GM19463 (cell line): ENCODE results near the gene PGA5.

Experiments used
- ATAC-seq: cut with Tn5 transposase; IDR thresholded peaks from one replicate; pipeline ENCODE4 v1.9.1; 2021; ENCODE audit warnings: mild to moderate bottlenecking, moderate library complexity; ENCODE audit not compliant: unreplicated experiment

PGA5 gene

DNA sequence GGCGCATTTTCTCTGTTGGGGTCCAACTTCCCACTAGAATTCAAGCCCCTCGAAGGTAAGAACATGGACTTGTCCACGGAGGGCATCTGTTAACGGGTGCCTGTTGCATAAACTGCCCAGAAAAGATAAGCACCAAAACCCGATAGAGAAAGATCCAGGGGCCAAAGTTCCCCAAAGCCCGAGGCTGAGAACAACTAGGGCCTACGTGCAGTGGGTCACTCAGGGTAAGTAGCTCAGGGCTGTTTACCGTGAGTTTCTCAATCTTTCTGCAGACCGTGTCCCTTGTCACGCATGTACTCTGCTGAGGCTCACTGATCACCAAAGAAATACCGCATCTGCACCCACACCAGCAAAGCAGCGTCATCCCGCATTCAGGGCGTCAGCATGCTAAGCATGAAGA lies 24.4 kb downstream of the PGA5 start:
- no peak for ATAC-seq

DNA sequence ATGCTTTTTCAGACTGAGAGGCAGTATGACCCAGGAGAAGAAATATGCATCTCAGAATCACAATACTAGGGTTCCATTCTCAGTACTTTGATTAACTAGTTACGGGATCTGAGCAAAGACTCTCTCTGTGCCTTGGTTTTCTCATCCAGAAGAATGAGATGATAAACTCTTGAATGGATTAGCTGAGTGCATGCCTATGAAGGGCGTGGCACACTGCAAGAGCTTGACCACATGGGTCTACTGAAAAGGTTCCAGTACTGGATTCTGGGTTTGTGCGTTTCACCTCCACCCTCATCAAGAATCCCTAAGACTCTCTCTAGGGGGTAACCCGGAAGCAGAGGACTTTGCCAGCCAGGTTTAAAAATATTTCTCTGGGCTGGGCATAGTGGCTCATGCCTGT lies 25.6 kb downstream of the PGA5 start:
- ATAC-seq = no peak

DNA sequence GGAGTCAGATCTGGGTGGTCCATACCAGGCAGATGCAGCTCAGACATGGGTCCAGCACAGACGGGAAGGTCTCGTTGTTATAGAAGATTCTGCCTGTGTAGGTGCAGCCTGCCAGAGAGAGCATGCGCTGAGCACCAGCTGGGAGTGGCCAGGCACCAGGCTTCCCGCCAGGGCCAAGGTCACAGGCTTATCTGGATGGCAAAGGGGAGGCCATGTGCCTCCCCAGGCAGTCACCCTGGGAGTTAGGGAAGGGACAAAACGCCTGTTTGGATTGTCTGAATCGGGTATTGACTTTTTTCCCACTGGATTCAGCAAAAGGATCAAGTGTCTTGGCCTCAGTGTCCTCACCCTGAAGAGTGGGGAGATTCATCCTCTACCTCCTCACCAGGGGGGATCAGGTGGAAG lies 26.5 kb downstream of the PGA5 start:
- ATAC-seq = no peak

DNA sequence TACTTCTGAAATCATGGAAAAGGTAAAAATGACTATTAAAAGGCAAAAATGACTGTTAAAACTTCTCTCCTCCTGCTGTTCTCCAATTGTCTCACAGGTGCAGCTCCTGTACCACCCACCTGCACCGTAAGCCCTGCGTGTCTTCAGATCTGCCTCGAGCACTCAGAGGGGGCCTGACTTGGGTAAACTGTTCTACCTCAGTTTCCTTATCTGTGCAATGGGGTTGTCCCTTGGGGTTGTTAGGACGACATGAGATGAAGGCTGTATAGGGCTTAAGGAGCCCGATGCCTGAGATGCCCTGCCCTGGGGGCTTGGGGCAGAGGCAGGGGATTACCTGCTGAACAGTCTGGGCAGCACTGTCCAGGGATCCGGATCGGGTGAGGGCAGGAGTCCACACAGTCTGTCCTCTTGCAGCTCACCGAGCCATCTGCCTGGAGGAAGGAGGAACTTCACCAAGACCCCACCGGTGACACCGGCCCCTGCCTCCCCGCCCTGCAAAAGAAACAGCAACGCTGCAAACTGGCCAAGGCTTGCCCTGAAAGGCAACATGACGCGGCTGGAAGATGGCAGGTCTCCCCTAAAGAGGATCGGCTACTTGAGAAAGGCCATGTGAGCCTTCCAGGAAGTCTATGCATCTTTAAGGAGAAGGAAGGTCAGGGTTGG lies 27.7 kb downstream of the PGA5 start:
- no peak for ATAC-seq

DNA sequence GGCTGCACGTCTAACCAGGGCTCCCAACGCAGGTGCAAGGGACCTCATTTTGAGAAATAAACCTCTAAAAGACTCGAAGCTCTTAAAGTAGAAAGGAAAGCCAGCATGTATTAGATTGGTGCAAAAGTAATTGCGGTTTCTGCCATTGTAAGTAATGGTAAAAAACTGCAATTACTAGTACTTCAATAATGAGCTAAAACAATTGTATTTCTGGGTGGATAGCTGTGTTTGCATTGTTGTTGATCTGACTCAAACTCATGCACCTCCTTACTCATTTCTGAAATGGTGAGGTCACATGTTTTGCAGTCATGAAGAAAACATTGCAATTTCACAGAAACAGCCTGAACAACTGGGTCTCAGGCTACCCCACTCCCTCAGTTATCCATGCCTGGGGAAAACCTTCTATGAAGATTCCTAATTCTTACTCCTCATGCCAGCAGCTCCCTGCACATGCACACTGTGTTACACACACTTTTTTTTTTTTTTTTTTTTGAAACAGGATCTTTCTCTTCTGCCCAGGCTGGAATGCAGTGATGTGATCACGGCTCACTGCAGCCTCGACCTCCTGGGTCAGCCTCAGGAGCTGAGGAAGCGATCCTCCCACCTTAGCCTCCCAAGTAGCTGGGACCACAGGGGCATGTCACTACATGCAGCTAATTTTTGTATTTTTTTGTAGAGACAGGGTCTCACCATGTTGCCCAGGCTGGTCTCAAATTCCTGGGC lies 29.5 kb downstream of the PGA5 start:
- no peak for ATAC-seq

DNA sequence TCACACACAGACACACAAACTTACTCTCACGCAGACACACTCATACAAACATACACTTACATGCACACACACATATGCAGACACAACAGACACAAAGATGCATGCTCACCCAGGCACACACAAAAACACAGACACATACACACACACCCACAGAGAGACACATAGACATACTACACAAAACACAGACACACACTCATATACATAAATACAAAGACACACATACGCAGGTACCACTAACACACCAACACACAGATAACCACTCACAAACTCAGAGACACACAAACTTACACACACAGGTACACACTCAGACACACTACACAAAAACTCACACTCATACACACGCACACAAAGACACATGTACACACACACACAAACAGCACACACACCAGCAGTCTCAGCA lies 31.8 kb downstream of the PGA5 start:
- ATAC-seq = no peak

DNA sequence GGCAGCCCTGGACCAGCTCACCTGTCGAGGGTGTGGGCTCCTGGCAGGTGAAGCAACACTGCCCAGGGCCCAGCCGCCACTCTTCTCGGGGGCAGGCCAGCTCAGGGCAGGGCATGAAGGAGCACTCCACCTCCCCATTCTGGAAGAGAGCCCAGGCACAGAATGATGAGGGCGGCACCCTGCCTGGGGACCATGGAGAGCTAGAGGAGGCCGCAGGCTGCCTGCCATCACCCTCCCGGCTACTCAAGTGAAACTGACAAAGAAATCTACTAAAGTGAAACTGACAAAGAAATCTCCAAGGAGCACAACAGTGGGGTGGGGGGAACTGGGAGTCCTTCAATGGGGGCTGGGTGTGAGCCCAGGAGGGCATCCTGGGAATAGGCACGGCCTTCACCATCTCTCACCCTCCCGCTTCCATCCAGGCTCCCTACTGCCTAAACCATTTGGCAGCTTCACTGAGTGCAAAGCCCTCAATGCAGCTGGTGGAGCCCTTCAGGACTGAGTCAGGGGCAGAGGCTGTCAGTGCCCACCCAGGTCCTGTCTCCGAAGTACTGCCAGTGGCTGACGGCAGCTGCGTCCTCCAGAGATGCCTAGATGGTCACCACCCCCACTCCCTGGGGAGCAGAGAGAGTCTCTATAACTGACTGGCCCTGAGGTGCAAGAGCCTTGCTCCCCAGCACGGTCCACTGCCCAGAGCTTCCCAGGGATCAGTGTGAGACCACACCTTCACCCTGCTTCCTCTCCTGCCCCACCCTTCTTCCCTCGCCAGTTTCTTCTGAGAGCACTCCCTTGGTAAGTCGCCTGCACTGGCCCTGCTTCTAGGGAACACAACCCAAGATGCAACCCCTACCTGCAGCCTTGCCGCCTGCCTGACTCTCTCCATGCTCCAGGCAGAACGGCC lies 32.5 kb downstream of the PGA5 start:
- ATAC-seq = no peak

DNA sequence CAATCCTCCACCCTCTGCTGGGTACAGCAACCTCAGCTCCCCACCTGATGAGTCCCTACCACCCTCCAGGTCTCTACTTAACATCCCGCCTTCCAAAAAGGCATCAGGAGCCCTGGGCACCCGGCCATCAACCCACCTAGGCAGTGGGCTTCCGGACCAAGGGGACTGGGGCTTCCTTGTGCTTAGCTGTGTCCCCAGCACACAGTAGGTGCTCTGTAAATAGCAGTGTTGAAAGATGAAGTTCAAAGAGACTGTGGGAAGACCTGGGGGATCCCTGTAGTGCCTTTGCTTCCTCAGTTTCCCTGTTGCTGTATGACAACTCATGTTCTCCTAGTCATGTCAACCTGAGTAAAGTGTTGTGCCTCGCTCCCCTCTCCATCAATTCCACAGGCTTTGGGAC lies 33.1 kb downstream of the PGA5 start:
- no peak for ATAC-seq

DNA sequence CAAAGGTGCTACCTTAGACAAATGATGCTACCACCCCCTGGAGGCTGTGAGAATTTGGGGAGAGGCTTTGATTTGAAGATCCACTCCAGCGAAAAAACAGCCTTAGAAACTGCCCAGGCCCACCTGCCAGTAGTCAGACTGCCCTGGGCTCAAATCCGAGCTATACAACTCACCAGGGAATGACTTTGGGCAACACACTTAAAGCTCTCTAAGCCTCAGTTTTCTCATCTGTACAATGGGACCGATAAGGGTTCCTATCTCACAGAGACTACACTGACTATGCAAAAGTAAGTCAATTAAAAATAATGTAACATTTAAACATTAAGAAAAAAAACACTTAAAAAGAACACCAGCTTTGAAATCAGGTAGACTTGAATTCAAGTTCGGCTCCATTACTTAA lies 34.2 kb downstream of the PGA5 start:
- ATAC-seq = no peak

DNA sequence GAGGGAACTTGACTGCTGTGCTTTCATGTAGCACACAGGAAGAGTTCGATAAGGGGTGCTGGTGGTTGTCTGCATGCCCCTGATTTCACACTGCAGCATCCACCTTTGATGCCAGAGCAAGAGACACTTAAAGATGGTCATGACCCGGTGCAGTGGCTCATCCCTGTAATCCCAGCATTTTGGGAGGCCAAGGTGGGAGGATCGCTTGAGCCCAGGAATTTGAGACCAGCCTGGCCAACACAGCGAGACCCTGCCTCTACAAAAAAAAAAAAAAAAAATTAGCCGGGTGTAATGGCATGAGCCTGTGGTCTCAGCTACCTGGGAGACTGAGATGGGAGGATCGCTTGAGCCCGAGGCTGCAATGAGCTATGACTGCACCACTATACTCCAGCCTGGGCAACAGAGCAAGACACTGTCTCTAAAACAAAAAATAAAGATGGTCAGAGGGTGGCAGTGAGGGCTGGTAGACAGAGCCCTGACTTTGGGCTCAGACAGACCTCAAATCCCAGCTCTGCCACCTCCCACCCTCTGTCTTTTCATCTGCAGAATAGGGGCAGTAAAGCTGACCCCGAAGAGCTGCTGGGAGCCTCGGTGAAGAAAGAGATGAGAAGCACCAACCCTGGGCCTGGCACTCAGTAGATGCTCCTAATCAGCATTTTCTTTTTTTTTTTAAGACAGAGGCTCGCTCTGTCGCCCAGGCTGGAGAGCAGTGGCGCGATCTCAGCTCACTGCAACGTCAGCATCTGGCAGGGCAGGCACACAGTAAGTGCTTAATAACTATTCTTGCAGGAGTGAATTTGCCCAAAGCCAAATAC lies 36.4 kb downstream of the PGA5 start:
- ATAC-seq = no peak

DNA sequence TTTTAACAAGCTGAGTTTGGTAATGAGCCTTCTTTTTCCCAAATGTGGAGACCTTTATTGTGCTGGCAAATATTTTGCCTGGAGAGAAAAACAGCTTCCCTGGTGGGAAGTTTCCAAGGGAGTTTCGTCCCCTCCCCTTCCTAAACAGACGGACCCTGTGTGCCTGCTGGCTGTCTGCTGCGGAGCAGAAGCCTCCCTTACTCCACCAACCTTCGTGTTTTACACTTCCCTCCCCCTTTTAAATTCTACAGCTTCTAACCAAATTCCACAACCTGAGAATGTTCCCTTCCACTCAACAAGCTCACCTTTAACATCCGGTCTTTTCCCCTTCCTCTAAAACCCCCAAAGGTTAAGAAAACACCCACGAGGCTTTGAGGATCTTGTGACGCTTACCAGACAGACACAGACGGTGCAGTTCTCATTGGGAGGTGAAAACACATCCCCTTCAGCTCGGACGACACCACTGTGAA lies 37.1 kb downstream of the PGA5 start:
- ATAC-seq = no peak

DNA sequence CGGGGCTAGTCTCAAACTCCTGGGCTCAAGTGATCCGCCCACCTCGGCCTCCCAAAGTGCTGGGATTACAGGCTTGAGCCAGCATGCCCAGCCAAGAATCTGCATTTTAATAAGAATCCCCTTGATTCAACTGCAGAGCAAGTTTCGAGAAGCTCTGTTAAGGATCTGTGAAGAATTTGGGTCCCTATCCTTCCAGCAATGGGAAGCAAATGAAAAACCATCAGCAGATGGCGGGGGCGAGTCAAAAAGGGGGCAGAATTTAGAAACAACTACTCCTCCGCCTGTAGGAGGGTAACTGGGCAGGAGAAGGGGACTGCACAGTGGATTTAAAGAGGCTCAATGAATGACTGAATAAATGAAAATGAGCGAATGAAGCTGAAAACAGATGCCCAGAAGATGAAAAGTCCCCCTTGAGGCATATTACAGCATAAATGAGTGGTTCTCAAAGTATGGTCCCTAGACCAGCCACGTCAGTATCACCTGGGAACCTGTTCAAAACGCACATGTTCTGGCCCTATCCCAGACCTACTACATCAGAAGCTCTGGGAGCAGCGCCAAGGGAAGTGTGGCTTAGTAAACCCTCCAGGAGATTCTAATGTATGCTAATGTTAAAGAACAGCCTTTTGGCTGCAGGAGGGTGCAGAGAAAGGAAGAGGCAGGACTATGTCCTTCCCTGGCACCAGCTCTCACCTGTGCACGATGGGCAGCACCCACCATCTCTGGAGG lies 39.1 kb downstream of the PGA5 start:
- ATAC-seq = no peak

DNA sequence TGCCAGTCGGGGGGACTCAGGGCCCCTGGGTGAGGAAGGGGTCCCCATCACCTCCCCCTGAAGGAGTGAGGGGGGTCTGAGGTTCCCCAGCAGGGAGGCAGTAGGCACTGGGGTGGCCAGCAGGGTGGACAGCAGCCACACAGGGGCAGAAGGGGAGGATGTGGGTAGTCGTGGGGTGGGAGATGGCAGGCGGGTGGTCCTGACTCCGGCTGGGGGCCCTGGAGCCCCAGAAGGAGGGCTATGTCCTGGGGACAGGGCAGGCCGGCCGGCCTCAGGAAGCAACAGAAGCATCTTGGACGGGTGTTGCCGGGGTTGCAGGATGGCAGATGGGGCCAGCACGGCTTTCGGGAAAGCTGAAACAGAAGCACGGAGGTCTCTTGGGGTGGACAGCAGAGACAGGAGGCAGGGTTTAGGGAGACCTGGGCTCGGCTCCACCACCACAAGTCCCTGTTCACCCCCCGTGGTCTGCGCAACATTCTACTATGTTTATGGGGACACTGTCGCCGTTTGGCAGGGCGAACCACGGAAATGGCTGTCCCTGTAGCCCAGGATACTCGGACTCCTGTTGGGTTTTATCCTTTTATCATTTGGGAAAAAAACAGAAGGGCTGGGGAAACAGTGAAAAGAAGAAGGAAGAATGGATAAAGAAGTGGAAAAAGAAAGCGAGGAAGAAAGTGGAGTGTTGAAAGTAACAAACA lies 40.1 kb downstream of the PGA5 start:
- ATAC-seq = no peak

DNA sequence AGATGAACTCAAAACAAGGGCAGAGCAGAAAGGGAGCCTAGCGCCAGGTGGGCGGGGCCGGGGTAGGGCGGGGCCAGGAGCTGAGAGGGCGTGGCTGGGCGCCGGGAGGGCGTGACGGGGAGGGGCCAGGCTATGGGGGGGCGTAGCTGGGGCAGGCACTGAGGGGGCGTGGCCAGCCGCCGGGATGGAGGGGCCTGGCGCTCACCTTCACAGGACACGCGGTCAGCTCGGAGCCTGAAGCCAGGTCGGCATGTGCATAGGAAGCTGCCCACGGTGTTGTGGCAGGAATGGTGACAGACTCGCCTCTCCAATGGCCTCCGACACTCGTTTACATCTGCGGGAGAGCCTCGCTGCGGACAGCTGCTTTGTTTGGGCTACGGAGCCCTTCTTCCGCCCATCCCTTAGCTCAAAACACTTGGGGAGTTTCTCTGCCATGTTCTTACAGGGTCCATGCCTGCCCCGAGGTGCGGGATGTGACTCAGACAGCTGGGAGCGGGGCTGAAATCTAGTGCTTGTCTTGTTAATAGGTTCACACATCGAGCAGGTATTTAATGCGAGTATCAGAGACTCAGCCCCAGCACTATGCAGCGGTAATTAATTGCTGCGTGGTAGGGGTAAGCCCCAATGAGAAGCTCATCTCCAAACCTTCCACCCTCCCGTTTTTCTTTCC lies 40.7 kb downstream of the PGA5 start:
- no peak for ATAC-seq

DNA sequence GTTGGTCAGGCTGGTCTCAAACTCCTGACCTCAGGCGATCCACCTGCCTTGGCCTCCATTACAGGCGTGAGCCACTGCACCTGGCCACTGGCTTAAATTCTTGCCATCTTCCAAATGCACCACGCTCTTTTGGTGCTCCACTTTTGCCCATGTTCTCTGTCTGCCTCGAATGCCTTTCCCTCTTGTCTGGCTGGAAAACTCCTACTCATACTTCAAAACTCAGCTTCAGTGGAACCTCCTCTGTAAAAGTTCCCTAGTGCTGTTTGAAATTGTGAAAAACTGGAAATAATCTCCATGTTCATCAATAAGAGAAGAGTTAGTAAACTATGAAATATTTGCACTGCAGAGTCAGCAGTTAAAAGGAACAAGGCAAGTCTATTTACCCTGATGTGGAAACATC lies 42.6 kb downstream of the PGA5 start:
- no peak for ATAC-seq

DNA sequence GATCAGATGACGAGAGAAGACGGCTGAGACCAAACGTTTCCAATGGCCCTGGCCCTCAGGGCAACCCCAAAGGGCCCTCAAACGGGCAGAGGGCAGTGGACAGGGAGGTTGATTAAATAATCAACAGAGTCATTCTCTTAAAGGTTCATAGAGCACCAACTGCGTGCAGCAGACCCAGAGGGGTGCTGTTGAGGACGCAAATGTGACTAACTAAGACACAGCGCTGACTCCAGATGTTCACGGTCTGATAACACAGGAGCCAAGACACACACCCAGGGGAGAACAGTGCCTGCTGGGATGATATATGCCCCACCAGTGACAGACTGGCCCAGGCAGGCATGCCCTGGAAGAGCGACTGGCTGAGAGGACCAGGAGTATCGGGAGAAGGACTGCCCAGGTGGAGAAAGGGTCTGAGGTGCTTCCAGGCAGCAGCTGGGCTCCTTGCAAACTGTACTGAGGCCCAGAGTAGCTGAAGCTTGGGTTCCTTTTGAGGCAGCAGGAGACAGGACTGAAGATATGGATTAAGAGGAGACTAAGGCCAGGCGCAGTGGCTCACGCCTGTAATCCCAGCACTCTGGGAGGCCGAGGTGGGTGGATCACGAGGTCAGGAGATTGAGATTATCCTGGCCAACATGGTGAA lies 46.5 kb downstream of the PGA5 start:
- no peak for ATAC-seq

DNA sequence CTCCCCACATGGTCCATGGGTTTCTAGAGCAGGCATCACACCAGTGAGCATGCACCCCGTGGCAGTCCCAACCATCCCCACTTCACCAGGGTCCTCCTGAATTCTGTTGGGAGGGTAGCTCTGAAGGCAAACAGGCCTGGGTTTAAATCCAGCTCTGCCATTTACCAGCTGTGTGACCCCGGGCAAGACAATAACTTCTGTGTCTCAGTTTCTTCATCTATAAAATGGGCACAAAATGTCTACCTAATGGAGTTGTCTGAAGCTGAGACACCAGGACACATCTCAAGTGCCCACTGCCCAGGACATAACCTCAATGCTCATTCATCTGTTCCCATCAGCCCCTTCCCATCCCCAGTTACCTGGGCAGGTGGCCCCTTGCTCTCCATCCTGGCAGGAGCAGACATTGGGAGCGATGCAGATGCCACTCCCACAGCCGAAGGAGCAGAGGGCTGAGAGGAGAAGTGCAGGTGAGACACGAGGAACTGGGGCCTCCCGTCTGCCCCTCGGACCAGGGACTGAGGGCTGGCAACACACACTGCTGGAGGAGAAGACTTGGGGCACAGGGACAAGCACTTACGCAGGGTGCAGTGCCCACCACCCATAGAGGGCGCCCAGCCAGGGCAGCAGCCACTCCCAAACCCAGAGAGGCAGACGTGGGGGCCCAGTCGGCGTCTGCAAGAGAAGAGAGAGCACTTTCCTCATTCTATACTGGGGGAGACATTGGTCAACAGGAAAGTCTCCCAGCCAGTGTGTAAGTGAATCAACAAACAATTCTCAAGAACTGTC lies 50.1 kb downstream of the PGA5 start:
- no peak for ATAC-seq

DNA sequence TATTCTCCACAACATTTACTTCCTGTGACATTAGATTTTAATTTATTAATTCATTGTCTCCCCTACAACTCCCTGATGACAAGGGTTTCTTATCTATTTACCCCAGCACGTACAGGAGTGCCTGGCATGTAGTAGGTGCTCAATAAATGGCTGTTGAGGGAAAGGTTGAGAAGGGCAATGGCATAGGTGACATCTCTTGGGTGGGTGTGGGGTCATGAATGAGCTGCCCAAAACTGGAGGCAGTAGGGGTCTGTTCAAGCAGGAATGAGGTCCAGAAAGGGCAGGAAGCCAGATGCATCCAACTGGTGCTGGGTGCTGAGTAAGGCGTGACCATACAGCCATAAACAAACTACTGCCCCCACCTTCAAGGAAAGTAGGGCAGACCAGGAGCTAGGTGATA lies 51.4 kb downstream of the PGA5 start:
- ATAC-seq = no peak
